PC-3 (cell line): ENCODE data around the gene ITFG2. TPM values are rescaled to one million over a fixed set of nuclear protein-coding genes. Genes with fewer than 3 reads are reported as not detected.

Experiments
- ATAC-seq: fragments of 200-7000 bp; cut with Tn5 transposase; 2 replicates; pipeline ENCODE4 v1.9.1; 2020; ENCODE audit warnings: mild to moderate bottlenecking, moderate library complexity
- BruUV-seq: library from RNA; stranded (reverse); fragments of 400-500 nt; replicated peaks from 2 replicates; lab custom pipeline; 2021; lab: Mats Ljungman, UMichigan
- CTCF ChIA-PET: fragments of 300-600 bp; sonication (Branson Sonifier 250); formaldehyde crosslinking; loops from one replicate; lab custom pipeline; 2022; ENCODE audit warnings: antibody characterized with exemption; lab: Charles Lee
- POLR2A ChIA-PET: fragments of 300-600 bp; sonication (Branson Sonifier 250); formaldehyde crosslinking; loops from one replicate; lab custom pipeline; 2022; ENCODE audit warnings: antibody characterized with exemption; ENCODE audit not compliant: unreplicated experiment; lab: Charles Lee
- DNase-seq: peaks from one replicate; pipeline ENCODE4 v3.0.0-alpha.2; 2015
- H2AFZ ChIP-seq: fragments of 300-600 bp; sonication (generic); 2 replicates; pipeline ENCODE4 v1.6.0; 2016; ENCODE audit warnings: antibody characterized with exemption, low read length
- H3F3A ChIP-seq: fragments of 300-600 bp; sonication (generic); one replicate; pipeline ENCODE4 v1.6.0; 2017; ENCODE audit warnings: antibody characterized with exemption, low read length, control low read depth, mild to moderate bottlenecking; ENCODE audit not compliant: unreplicated experiment
- H3K27ac ChIP-seq: fragments of 300-600 bp; sonication (generic); 2 replicates; pipeline ENCODE4 v1.5.1; 2016; ENCODE audit warnings: mild to moderate bottlenecking, low read length
- H3K27me3 ChIP-seq: fragments of 300-600 bp; sonication (generic); 2 replicates; pipeline ENCODE4 v1.6.1; 2016; ENCODE audit warnings: low read length, mixed read lengths
- H3K36me3 ChIP-seq: fragments of 300-600 bp; sonication (generic); 2 replicates; pipeline ENCODE4 v1.6.1; 2016; ENCODE audit warnings: low read depth, mixed run types, low read length, mixed read lengths
- H3K4me1 ChIP-seq: fragments of 300-600 bp; sonication (generic); 2 replicates; pipeline ENCODE4 v1.5.1; 2016; ENCODE audit warnings: low read length; ENCODE audit not compliant: insufficient read depth
- H3K4me2 ChIP-seq: fragments of 300-600 bp; sonication (generic); 2 replicates; pipeline ENCODE4 v1.6.0; 2016; ENCODE audit warnings: low read length
- H3K4me3 ChIP-seq: fragments of 300-600 bp; sonication (generic); 2 replicates; pipeline ENCODE4 v1.5.1; 2016; ENCODE audit warnings: mild to moderate bottlenecking, low read length, mixed read lengths
- H3K79me2 ChIP-seq: fragments of 300-600 bp; sonication (generic); 2 replicates; pipeline ENCODE4 v1.6.1; 2017; ENCODE audit warnings: low read length, mixed read lengths
- H3K9ac ChIP-seq: fragments of 300-600 bp; sonication (generic); 2 replicates; pipeline ENCODE4 v1.6.0; 2016; ENCODE audit warnings: mild to moderate bottlenecking, low read length
- H3K9me2 ChIP-seq: fragments of 300-600 bp; sonication (generic); replicated peaks from 2 replicates; pipeline ENCODE4 v1.6.1; 2016; ENCODE audit warnings: mixed run types, low read length, mixed read lengths
- H3K9me3 ChIP-seq: fragments of 300-600 bp; sonication (generic); 2 replicates; pipeline ENCODE4 v1.6.1; 2016; ENCODE audit warnings: low read length, mixed read lengths
- H4K20me1 ChIP-seq: fragments of 300-600 bp; sonication (generic); 2 replicates; pipeline ENCODE4 v1.6.1; 2016; ENCODE audit warnings: low read length, mixed read lengths
- CTCF ChIP-seq: fragments of 300-600 bp; sonication (generic); conservative IDR thresholded peaks from 2 replicates; pipeline ENCODE4 v1.5.1; 2017; ENCODE audit warnings: antibody characterized with exemption, low read depth, mild to moderate bottlenecking, low read length
- EZH2 ChIP-seq: fragments of 300-600 bp; sonication (generic); IDR thresholded peaks from one replicate; pipeline ENCODE4 v1.6.1; 2017; ENCODE audit warnings: antibody characterized with exemption, mild to moderate bottlenecking, low read length; ENCODE audit not compliant: unreplicated experiment
- EZH2phosphoT487 ChIP-seq: fragments of 300-600 bp; sonication (generic); IDR thresholded peaks from 2 replicates; pipeline ENCODE4 v1.6.1; 2018; ENCODE audit warnings: mild to moderate bottlenecking, antibody characterized with exemption, low read length, borderline replicate concordance
- intact Hi-C: fragments of 100-400 bp; cut with micrococcal nuclease; formaldehyde crosslinking; loops from 2 replicates; pipeline ENCODE4 v1.9.0; 2023
- total RNA-seq: library from RNA; depleted of rRNA; stranded (reverse); fragments of >200 nt; gene quantifications from 2 replicates; pipeline ENCODE4 v1.2.3, GENCODE V29; 2014

ITFG2 gene
- total RNA-seq, 1 experiment from 2014 or later = 12.8 TPM

- ChIA-PET POLR2A (no interaction called here), CTCF (no interaction called here)
- no peaks in the 10 kb centered on the region for H3K27me3 ChIP-seq
- no peaks in the 10 kb centered on the region for H3F3A ChIP-seq
- H3K4me3 ChIP-seq = no peak overlapping the region
- no peak overlapping the region for H3K4me2 ChIP-seq
- no peaks in the 10 kb centered on the region for H3K9me3 ChIP-seq
- H3K36me3 ChIP-seq = no peaks in the 10 kb centered on the region
- H3K9me2 ChIP-seq = no peaks in the 10 kb centered on the region
- H3K79me2 ChIP-seq = no peaks in the 10 kb centered on the region
- ATAC-seq (no peak), DNase-seq (no peak)
- no peaks in the 10 kb centered on the region for H3K4me1 ChIP-seq
- TF ChIP-seq CTCF = no peak
- TF ChIP-seq EZH2 = no peak
- no peak for TF ChIP-seq EZH2phosphoT487
- no peak overlapping the region for H3K27ac ChIP-seq
- no TSS peak for BruUV-seq
- intact Hi-C loops = no loop called here
- no peak overlapping the region for H3K9ac ChIP-seq
- H4K20me1 ChIP-seq = no peaks in the 10 kb centered on the region
- no peak overlapping the region for H2AFZ ChIP-seq
Observed at GRCh38 chr12:2851931-2852330, 39.5 kb downstream of the ITFG2 start.

- no peaks in the 10 kb centered on the region for H3F3A ChIP-seq
- H3K36me3 ChIP-seq = peaks cover 3% of the 10 kb centered on the region; the same call in 1 of the 2 replicates
- POLR2A ChIA-PET = no interaction called here
- DNase-seq = peak; percentile 68
- no peaks in the 10 kb centered on the region for H4K20me1 ChIP-seq
- peak; percentile 82 for ATAC-seq
- H3K4me2 ChIP-seq = no peak overlapping the region
- H3K27ac ChIP-seq = no peak overlapping the region
- CTCF ChIA-PET = interaction anchor here (0.6 to 0.7 kb wide), 2 partner anchors 29 to 99 kb away, joined by 3 read pairs; no protein-coding TSS in a partner anchor
- TF ChIP-seq EZH2 (no peak), EZH2phosphoT487 (no peak), CTCF (peak; percentile 73)
- H3K4me3 ChIP-seq = no peak overlapping the region
- H3K27me3 ChIP-seq = no peaks in the 10 kb centered on the region
- BruUV-seq = no TSS peak
- intact Hi-C loops = no loop called here
- H3K4me1 ChIP-seq = no peaks in the 10 kb centered on the region
- H3K79me2 ChIP-seq = no peaks in the 10 kb centered on the region
- H3K9ac ChIP-seq = no peak overlapping the region
- H3K9me2 ChIP-seq = no peaks in the 10 kb centered on the region
- no peak overlapping the region for H2AFZ ChIP-seq
- no peaks in the 10 kb centered on the region for H3K9me3 ChIP-seq
Observed at GRCh38 chr12:2853626-2854025, 41.2 kb downstream of the ITFG2 start.

GRCh38 chr12:2854669-2855453 lies 42.4 kb downstream of the ITFG2 start:
- no peaks in the 10 kb centered on the region for H3F3A ChIP-seq
- H4K20me1 ChIP-seq = no peaks in the 10 kb centered on the region
- no peaks in the 10 kb centered on the region for H3K9me3 ChIP-seq
- no peaks in the 10 kb centered on the region for H3K27me3 ChIP-seq
- no peak overlapping the region for H3K27ac ChIP-seq
- POLR2A ChIA-PET = no interaction called here
- no peak for DNase-seq
- BruUV-seq = no TSS peak
- H3K9me2 ChIP-seq = no peaks in the 10 kb centered on the region
- H3K4me3 ChIP-seq = no peak overlapping the region
- no peak overlapping the region for H2AFZ ChIP-seq
- H3K9ac ChIP-seq = no peak overlapping the region
- H3K4me1 ChIP-seq = no peaks in the 10 kb centered on the region
- no peaks in the 10 kb centered on the region for H3K79me2 ChIP-seq
- CTCF ChIA-PET = no interaction called here
- TF ChIP-seq CTCF (no peak), EZH2 (no peak), EZH2phosphoT487 (no peak)
- ATAC-seq = no peak
- H3K4me2 ChIP-seq = no peak overlapping the region
- peaks cover 15% of the 10 kb centered on the region; the same call in 1 of the 2 replicates for H3K36me3 ChIP-seq
- intact Hi-C loops = no loop called here
